ENCODE data around the gene FNDC1.

- TF ChIP-seq EZH2 (IDR thresholded peaks at IDR 0.05; ENCODE audit: borderline replicate concordance, low read length): no peak
- TF ChIP-seq, protein P1, sequence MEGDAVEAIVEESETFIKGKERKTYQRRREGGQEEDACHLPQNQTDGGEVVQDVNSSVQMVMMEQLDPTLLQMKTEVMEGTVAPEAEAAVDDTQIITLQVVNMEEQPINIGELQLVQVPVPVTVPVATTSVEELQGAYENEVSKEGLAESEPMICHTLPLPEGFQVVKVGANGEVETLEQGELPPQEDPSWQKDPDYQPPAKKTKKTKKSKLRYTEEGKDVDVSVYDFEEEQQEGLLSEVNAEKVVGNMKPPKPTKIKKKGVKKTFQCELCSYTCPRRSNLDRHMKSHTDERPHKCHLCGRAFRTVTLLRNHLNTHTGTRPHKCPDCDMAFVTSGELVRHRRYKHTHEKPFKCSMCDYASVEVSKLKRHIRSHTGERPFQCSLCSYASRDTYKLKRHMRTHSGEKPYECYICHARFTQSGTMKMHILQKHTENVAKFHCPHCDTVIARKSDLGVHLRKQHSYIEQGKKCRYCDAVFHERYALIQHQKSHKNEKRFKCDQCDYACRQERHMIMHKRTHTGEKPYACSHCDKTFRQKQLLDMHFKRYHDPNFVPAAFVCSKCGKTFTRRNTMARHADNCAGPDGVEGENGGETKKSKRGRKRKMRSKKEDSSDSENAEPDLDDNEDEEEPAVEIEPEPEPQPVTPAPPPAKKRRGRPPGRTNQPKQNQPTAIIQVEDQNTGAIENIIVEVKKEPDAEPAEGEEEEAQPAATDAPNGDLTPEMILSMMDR (conservative IDR thresholded peaks at IDR 0.05 in 1 of 2, IDR thresholded peaks at IDR 0.05 in 1 of 2; ENCODE audit: extremely low read depth in 1 of 2, insufficient read depth in 1 of 2, low read depth in 1 of 2, low read length in 2 of 2): no peak
Measured at GRCh38 chr6:159255434-159255951, 86.3 kb downstream of the FNDC1 start.
